Fibroblast of the aortic adventitia (primary cell): ENCODE results near the gene GPER1. TPM values are rescaled to one million over a fixed set of nuclear protein-coding genes. Genes with fewer than 3 reads are reported as not detected.

Source experiments
- DNase-seq: peaks from one replicate; pipeline ENCODE4 v3.0.0-alpha.2; 2010; ENCODE audit warnings: low read depth
- H3K4me3 ChIP-seq: 2 replicates; pipeline ENCODE4 v1.5.1; 2011; ENCODE audit warnings: low read depth, mild to moderate bottlenecking, control low read depth, low read length, moderate library complexity
- total RNA-seq: library from RNA; depleted of rRNA; stranded (reverse); fragments of >200 nt; gene quantifications from 2 replicates; pipeline ENCODE4 v1.2.3, GENCODE V29; 2012; ENCODE audit warnings: low replicate concordance
- TF ChIP-seq, protein P1 (sequence below): IDR thresholded peaks from 2 replicates; pipeline ENCODE4 v1.5.1; 2011; ENCODE audit warnings: mild to moderate bottlenecking, low read length, control low read depth, inconsistent platforms; ENCODE audit not compliant: insufficient read depth

Gene GPER1
- total RNA-seq, 1 donor: 6.4 TPM

DNA sequence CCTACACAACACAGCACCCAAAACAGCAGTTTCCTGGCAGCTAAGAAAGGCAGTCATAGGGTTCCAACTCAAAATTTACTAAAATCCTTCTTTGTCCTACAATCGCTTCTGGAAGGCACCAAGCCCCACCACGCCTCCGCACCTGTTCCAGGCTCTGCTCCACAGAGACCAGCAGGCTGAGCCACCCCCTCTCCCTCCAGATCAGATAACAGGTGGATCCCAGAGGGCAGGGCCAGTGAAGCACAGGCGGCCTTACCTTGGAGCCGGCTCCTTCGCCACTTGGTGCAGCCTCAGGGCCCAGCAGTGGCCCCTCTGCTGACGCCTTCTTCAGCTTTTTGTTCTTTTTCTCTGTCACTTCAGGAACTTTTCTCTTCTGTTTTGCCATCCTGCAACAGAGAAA lies 39.1 kb downstream of the GPER1 start:
- H3K4me3 ChIP-seq: no peak overlapping the region
- TF ChIP-seq, protein P1, sequence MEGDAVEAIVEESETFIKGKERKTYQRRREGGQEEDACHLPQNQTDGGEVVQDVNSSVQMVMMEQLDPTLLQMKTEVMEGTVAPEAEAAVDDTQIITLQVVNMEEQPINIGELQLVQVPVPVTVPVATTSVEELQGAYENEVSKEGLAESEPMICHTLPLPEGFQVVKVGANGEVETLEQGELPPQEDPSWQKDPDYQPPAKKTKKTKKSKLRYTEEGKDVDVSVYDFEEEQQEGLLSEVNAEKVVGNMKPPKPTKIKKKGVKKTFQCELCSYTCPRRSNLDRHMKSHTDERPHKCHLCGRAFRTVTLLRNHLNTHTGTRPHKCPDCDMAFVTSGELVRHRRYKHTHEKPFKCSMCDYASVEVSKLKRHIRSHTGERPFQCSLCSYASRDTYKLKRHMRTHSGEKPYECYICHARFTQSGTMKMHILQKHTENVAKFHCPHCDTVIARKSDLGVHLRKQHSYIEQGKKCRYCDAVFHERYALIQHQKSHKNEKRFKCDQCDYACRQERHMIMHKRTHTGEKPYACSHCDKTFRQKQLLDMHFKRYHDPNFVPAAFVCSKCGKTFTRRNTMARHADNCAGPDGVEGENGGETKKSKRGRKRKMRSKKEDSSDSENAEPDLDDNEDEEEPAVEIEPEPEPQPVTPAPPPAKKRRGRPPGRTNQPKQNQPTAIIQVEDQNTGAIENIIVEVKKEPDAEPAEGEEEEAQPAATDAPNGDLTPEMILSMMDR: no peak
- DNase-seq: no peak

DNA sequence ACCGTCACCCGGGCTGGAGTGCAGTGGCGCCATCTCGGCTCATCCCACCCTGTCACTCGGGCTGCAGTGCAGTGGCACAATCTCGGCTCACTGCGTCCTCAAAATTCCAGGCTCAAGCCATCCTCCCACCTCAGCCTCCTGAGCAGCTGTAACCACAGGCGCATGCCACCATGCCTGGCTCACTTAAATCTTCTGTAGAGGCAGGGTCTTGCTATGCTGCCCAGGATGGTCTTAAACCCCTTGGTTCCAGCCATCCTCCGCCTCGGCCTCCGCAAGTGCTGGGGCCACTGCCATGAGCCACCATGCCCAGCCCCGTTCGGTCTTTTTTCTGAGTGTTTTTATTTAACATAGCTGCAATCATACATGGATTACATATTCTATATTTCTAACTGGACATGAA lies 41.5 kb downstream of the GPER1 start:
- no peak for DNase-seq
- H3K4me3 ChIP-seq: no peak overlapping the region
- TF ChIP-seq, protein P1: no peak

DNA sequence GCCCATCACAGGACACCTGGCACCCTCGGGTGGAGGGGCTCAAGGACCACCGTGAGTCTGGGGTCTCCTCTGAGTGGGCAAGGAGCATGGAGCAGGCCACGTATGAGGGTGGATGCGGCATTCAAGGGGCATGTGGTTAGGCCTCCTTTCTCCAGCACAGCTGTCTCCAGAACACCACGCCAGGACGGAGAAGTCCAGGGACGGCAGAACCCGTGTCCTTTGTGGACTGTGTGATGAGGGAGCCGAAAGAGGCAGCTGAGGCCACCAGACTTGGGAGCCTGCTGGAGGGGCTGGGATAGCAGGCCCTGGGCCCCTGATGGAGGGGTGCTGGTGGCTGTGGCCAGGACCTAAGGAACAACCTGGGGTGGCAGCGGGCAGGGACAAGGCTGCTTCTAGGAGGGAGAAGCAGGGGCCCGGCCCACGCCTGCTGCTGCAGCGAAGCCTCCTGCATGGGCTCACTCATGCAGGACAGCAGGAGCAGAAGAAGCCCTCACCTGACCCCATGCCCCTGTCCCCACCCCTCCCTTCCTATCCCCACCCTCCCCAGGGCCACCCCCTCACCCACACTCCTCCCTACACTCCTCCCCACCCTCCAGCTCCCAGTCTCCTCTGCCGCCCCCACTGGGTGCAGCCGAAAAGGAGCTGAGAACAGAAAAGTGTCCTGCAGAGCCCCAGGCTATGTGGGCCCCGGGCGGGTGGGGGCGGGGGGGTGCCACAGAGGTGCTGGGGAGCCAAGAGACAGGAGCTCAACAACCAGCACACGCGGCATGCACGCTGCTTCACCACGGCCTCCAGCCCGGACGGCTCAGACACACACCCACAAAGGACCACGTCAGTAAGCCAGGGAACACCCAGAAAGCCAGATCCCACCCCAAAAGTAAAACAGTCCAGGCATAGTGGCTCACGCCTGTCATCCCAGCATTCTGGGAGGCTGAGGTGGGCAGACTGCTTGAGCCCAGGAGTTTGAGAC lies 42.4 kb downstream of the GPER1 start:
- H3K4me3 ChIP-seq: no peak overlapping the region
- TF ChIP-seq, protein P1: no peak

DNA sequence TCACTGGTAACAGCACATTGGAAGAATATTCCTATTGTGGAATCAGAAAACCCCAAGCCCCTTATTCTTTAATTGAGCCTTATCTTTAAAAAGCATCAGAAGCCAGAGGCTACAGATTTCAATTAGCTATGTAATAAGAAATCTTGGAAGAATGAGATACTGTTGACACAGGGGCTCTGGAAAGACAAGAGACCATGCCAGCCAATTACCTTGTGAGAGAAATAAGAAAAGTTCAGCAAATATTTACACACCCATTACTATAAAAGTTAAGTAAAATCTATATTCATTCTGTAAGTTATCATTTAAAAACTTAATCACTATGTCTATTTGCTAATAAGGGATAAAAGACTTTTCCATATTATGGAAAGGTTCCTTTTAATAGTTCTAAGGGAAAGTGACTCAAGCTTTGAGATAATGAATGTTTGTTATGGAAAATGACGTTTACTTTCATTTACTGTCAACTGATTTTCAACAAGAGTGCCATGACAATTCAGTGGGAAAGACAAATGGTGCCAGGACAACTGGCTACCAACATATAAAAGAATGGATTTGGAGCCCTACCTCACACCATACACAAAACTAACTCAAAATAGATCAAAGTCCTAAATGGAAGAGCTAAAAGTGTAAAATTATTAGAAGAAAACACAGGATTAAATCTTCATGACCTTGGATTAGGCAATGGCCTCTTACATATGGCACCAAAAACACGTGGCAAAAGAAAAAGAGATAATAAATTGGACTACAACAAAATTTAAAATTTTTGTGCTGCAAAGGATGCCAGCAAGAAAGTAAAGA lies 43.8 kb downstream of the GPER1 start:
- DNase-seq: no peak
- no peak overlapping the region for H3K4me3 ChIP-seq
- TF ChIP-seq, protein P1: no peak

More for the DNA sequence above, 42.4 kb downstream of the GPER1 start:
- DNase-seq: no peak

DNA sequence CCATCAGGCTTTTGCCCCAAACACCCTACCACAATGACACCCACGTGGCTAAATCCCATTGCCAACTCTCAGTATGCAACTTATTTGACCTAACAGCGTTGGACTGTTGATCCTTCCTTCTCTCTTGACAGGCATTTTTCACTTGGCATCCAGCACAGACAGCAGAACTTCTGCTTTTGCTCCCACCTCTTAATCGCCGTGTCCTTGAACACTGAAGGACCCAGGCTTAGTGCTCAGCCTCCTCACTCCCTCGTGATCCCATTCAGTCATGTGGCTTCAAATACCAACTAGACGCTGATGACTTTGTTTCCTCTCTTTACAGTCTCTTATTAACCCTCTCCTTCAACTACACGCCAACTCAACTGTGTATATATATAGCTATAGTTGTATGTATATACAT lies 47.0 kb downstream of the GPER1 start:
- DNase-seq: no peak
- no peak overlapping the region for H3K4me3 ChIP-seq
- TF ChIP-seq, protein P1: no peak

DNA sequence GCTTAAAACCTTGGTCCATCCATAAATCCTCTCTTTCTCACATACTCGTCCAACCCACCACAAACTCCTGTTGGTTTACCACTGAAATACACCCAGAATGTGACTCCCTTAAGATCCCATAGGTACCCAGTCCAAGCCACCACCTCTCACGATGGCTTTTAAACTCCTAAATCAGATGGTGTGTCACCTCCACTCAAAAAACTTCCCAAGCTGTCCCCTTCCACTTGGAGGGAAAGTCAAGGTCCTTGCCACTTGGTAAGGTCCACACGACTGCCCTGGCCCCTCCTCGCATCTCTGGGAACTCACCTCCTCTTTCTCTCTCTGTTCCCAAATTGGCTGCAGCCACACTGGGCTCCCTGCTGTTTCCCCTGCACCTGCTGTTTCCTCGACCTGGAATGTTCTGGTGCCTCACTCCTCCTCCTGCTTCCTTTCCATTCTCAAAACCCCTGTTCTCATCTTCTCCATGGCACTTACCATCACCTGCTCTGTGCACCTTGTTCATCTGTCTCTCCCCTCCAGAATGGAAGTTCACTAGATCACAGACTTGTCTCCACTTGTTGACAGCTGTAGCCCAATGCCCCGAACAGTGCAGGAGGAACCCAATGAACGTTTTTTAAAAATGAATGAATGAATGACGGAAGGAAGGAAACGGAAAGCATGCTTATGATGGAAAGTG lies 49.1 kb downstream of the GPER1 start:
- DNase-seq: no peak
- TF ChIP-seq, protein P1: no peak

More for the DNA sequence above, 49.1 kb downstream of the GPER1 start:
- H3K4me3 ChIP-seq: peak overlapping the region; percentile 84
